HepG2 (cell line): ENCODE measurements around the gene CCDC117. TPM values are rescaled to one million over a fixed set of nuclear protein-coding genes. Genes with fewer than 3 reads are reported as not detected.

Experiments
- CEBPB ChIP-seq: IDR thresholded peaks from 2 replicates; pipeline ENCODE4 v1.6.1; 2011; ENCODE audit warnings: low read depth, low read length, improper control_type of control experiment, borderline replicate concordance
- CREB3 ChIP-seq: sonication (generic); formaldehyde crosslinking; IDR thresholded peaks from 2 replicates; pipeline ENCODE4 v1.5.0; 2020; ENCODE audit warnings: missing genetic modification reagents
- EP300 ChIP-seq, 3 experiments: sonication (generic) in 1 of 3; formaldehyde crosslinking in 1 of 3; IDR thresholded peaks; 2 replicates each; pipeline versions ENCODE4 v1.5.1 to v1.6.1; 2011 to 2020; ENCODE audit warnings: low read depth in 2 of 3, low read length in 2 of 3, borderline replicate concordance in 1 of 3, improper control_type of control experiment in 1 of 3, mild to moderate bottlenecking in 1 of 3, missing genetic modification reagents in 1 of 3, moderate library complexity in 1 of 3
- KMT2A ChIP-seq: sonication (generic); formaldehyde crosslinking; IDR thresholded peaks from 2 replicates; pipeline ENCODE4 v1.4.0; 2020; ENCODE audit warnings: missing genetic modification reagents
- NCOA2 ChIP-seq: sonication (generic); formaldehyde crosslinking; IDR thresholded peaks from 2 replicates; pipeline ENCODE4 v1.8.0; 2022; ENCODE audit warnings: inconsistent platforms
- RERE ChIP-seq: IDR thresholded peaks from 2 replicates; pipeline ENCODE4 v1.6.1; 2016; ENCODE audit warnings: low read depth, missing genetic modification reagents, missing compliant biosample characterization
- SMC3 ChIP-seq: IDR thresholded peaks from 2 replicates; pipeline ENCODE4 v1.6.1; 2011; ENCODE audit warnings: low read length, improper control_type of control experiment
- TSC22D2 ChIP-seq: sonication (generic); formaldehyde crosslinking; IDR thresholded peaks from 2 replicates; pipeline ENCODE4 v1.5.1; 2020; ENCODE audit warnings: missing genetic modification reagents, mild to moderate bottlenecking, borderline replicate concordance
- ZFP36L1 ChIP-seq: sonication (generic); formaldehyde crosslinking; IDR thresholded peaks from 2 replicates; pipeline ENCODE4 v1.8.0; 2022; ENCODE audit warnings: mild to moderate bottlenecking, missing genetic modification reagents, moderate library complexity
- ZNF121 ChIP-seq: sonication (generic); formaldehyde crosslinking; IDR thresholded peaks from 2 replicates; pipeline ENCODE4 v1.5.0; 2020; ENCODE audit warnings: mild to moderate bottlenecking, missing genetic modification reagents
- ZNF33A ChIP-seq: sonication (generic); formaldehyde crosslinking; IDR thresholded peaks from 2 replicates; pipeline ENCODE4 v1.5.1; 2020; ENCODE audit warnings: missing genetic modification reagents, mild to moderate bottlenecking, moderate library complexity, borderline replicate concordance
- ZNF503 ChIP-seq: sonication (generic); formaldehyde crosslinking; IDR thresholded peaks from 2 replicates; pipeline ENCODE4 v1.4.0; 2020; ENCODE audit warnings: missing genetic modification reagents
- ZNF564 ChIP-seq: sonication (generic); formaldehyde crosslinking; IDR thresholded peaks from 2 replicates; pipeline ENCODE4 v1.8.1; 2023; ENCODE audit warnings: mild to moderate bottlenecking, missing genetic modification reagents
- ZNF703 ChIP-seq: sonication (generic); formaldehyde crosslinking; IDR thresholded peaks from 2 replicates; pipeline ENCODE4 v1.5.1; 2020; ENCODE audit warnings: missing genetic modification reagents, mild to moderate bottlenecking, moderate library complexity, borderline replicate concordance
- ZNF710 ChIP-seq: sonication (generic); formaldehyde crosslinking; IDR thresholded peaks from 2 replicates; pipeline ENCODE4 v1.5.0; 2020; ENCODE audit warnings: mild to moderate bottlenecking, missing genetic modification reagents, borderline replicate concordance
- polyA plus RNA-seq, 8 experiments: library from polyadenylated mRNA; depleted of rRNA in 3 of 8; stranded (reverse) in 7 of 8; unstranded in 1 of 8; fragments of >200 nt; fragmentation: Illumina TruSeq in 4 of 8; extraction: Trizol in 4 of 8; gene quantifications; 2 replicates each; pipeline versions ENCODE4 v1.2.1 to v1.2.3, GENCODE V29; 2011 to 2016; ENCODE audit warnings: low read depth in 4 of 8, missing spikeins in 1 of 8, mixed read lengths in 1 of 8; ENCODE audit not compliant: insufficient read depth in 1 of 8
- total RNA-seq, 5 experiments: library from RNA; depleted of rRNA; stranded (reverse); fragments of >200 nt; fragmentation: Illumina TruSeq; extraction: Trizol; gene quantifications; 2 replicates each; pipeline ENCODE4 v1.2.3, GENCODE V29; 2016; ENCODE audit warnings: low read depth in 1 of 5
- TF ChIP-seq, protein P1 (sequence below): sonication (generic); formaldehyde crosslinking; IDR thresholded peaks from 2 replicates; pipeline ENCODE4 v1.8.0; 2022; ENCODE audit warnings: missing genetic modification reagents, low read depth, mild to moderate bottlenecking, borderline replicate concordance

CCDC117 gene
- total and polyA plus RNA-seq, 2 of the 13 experiments (the other 11 are each of a cell fraction or from before 2014, with no cell fraction given) = 12.6 to 34.2 TPM

DNA sequence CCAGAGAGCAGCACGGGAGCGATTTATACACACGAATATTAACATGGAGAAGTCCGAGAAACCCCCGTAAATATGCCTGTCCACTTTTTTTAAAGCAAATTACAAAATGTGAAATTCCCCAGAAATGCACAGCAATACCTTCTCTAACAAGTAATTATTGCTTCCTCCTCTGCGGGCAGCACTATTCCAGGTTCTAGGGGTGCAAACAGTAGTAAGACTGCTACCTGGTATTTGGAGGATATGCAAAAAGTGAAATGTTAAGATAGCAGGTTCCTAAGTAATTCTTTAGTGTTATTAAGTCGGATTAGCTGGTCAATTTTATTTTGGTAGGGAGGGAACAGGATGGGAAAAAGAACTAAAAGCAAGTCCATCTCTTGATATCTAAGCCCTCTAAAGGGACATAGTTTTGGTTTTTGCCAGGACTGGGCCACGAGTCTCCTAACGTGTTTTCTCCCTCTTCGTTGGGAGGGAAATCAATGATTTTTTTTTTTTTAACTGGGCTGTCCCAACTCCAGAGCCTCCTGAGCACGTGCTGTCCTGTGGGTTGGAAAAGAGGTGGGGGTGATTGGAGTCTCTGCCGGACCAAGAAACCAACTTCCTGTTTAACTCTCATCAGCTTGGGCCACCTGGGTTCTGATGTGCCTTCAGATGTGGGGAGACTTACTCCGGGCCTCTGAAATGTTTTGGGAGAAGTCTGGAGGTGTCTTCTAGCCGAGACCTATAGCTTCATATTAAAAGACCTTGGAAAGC, 29.5 kb downstream of the CCDC117 start (continued):
- 0 out of 2 replicates have a peak, but pooled peaks have one; percentile 34 for TF ChIP-seq CREB3 (CRISPR knock-in tag)
- peak; percentile 38; the same call in 1 of the 2 replicates for TF ChIP-seq RERE (CRISPR knock-in tag)
- 0 out of 2 replicates have a peak, but pooled peaks have one; percentile 8 for TF ChIP-seq SMC3
- TF ChIP-seq ZFP36L1 (CRISPR knock-in tag) = no peak
- peak in 1 of 2 experiments; percentile 51; a peak in 1 of 4 replicates for TF ChIP-seq EP300 (IDR thresholded peaks at IDR 0.05; ENCODE audit: low read depth in 2 of 2, low read length in 2 of 2)
- 0 out of 2 replicates have a peak, but pooled peaks have one; percentile 16 for TF ChIP-seq EP300 (CRISPR knock-in tag; IDR thresholded peaks at IDR 0.05; ENCODE audit: borderline replicate concordance)
- peak; percentile 31 for TF ChIP-seq ZNF503
- peak; percentile 41; the same call in 1 of the 2 replicates for TF ChIP-seq ZNF121 (CRISPR knock-in tag)
- TF ChIP-seq ZNF710 = peak; percentile 76; the same call in 1 of the 2 replicates
- 0 out of 2 replicates have a peak, but pooled peaks have one; percentile 26 for TF ChIP-seq TSC22D2 (CRISPR knock-in tag)
- TF ChIP-seq, protein P1, sequence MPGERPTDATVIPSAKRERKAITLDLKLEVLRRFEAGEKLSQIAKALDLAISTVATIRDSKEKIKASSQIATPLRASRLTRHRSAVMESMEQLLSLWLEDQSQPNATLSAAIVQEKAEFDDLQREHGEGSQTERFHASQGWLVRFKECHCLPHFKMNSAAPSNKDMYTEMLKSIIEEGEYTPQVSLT (CRISPR knock-in tag) = no peak
- 0 out of 2 replicates have a peak, but pooled peaks have one; percentile 8 for TF ChIP-seq ZNF703 (CRISPR knock-in tag)
- peak; percentile 60; the same call in 1 of the 2 replicates for TF ChIP-seq KMT2A (CRISPR knock-in tag)
- 0 out of 2 replicates have a peak, but pooled peaks have one; percentile 44 for TF ChIP-seq ZNF33A
- no peak for TF ChIP-seq ZNF564 (CRISPR knock-in tag)
- TF ChIP-seq NCOA2 (CRISPR knock-in tag) = peak; percentile 78
- TF ChIP-seq CEBPB = no peak
